ENCODE data around the gene CCDC57. TPM values are rescaled to one million over a fixed set of nuclear protein-coding genes. Genes with fewer than 3 reads are reported as not detected.
A peak's percentile ranks its signal among the peaks of the same experiment; 100 is the strongest.

Gene CCDC57
- total RNA-seq, 1 donor = 21.0 TPM

DNA sequence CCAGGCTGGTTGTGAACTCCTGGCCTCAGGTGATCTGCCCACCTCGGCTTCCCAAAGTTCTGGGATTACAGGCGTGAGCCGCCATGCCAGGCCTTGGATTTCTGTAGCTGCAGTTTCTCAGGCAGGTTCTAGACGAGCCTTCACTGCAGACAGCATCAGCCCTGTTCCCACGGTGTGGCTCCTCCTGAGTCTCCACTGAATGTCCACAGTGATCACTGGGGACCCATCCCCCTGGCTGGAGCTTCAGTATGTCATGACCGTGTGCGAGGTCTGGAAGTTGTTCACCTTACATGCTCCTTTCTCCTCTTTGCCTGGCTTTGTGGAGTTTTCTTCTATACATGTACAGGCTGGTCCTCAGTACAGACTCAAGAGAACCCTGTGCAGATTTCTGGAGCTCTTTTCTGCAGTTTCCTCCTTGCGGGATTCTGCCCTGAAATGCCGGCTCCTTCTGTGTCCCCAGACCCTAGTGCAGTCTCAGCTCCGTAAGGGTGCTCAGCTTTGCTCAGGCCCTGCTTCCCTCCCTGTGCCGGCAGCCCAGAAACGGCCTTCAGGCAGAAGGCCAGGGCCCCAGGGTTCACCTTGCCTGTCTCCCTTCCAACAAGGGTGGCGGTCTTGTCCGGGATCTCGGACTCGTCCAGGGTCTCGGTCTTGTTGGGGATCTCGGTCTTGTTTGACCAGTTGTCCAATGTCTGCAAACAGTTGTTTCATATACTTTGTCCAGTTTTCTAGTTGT lies 100.3 kb downstream of the CCDC57 start:
- Histone ChIP-seq H3K79me2 (ENCODE audit: insufficient read depth, low read length) (no peaks in the 10 kb centered on the region), H3K27ac (ENCODE audit: low read depth, low read length) (no peak overlapping the region), H3K4me3 (ENCODE audit: insufficient read depth, low read length) (no peak overlapping the region), H3K27me3 (ENCODE audit: insufficient read depth, low read length) (no peaks in the 10 kb centered on the region), H3K4me1 (ENCODE audit: insufficient read depth, low read length) (no peaks in the 10 kb centered on the region), H4K20me1 (ENCODE audit: insufficient read depth, low read length) (no peaks in the 10 kb centered on the region), H2AFZ (ENCODE audit: low read length) (no peak overlapping the region), H3K9me3 (ENCODE audit: low read depth, low read length) (no peaks in the 10 kb centered on the region), H3K4me2 (ENCODE audit: insufficient read depth, low read length) (no peak overlapping the region), H3K36me3 (ENCODE audit: insufficient read depth, low read length) (peaks cover 7% of the 10 kb centered on the region)
- TF ChIP-seq, protein P1, sequence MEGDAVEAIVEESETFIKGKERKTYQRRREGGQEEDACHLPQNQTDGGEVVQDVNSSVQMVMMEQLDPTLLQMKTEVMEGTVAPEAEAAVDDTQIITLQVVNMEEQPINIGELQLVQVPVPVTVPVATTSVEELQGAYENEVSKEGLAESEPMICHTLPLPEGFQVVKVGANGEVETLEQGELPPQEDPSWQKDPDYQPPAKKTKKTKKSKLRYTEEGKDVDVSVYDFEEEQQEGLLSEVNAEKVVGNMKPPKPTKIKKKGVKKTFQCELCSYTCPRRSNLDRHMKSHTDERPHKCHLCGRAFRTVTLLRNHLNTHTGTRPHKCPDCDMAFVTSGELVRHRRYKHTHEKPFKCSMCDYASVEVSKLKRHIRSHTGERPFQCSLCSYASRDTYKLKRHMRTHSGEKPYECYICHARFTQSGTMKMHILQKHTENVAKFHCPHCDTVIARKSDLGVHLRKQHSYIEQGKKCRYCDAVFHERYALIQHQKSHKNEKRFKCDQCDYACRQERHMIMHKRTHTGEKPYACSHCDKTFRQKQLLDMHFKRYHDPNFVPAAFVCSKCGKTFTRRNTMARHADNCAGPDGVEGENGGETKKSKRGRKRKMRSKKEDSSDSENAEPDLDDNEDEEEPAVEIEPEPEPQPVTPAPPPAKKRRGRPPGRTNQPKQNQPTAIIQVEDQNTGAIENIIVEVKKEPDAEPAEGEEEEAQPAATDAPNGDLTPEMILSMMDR (IDR thresholded peaks at IDR 0.05; ENCODE audit: extremely low read depth, low read depth, low read length) = no peak
- DNase-seq (ENCODE audit: insufficient read length, low spot score, missing footprints) = peak; percentile 73

DNA sequence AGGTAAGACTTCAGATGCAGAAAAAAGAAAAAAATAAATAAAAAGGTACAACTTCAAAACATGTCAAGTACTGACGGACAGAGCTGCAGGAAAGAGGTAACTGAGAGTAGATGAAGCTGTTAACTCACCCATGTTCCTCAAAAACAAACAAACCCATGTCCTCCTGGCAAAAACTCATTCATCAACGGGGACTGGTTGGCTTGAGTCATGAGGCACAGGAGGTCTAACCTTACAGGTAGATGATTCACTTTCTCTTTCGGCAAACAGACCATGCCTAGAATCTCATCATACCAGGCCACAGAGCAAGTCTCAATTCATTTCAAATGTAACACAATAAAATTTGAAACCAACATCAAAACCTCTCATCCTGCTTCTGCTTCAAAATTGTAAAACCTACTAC lies 102.3 kb downstream of the CCDC57 start:
- H4K20me1 ChIP-seq (ENCODE audit: insufficient read depth, low read length) = no peaks in the 10 kb centered on the region
- peaks cover 7% of the 10 kb centered on the region for H3K36me3 ChIP-seq (ENCODE audit: insufficient read depth, low read length)
- H2AFZ ChIP-seq (ENCODE audit: low read length) = no peak overlapping the region
- H3K4me1 ChIP-seq (ENCODE audit: insufficient read depth, low read length) = no peaks in the 10 kb centered on the region
- no peaks in the 10 kb centered on the region for H3K27me3 ChIP-seq (ENCODE audit: insufficient read depth, low read length)
- no peak overlapping the region for H3K4me2 ChIP-seq (ENCODE audit: insufficient read depth, low read length)
- DNase-seq (ENCODE audit: insufficient read length, low spot score, missing footprints) = peak; percentile 62
- no peaks in the 10 kb centered on the region for H3K79me2 ChIP-seq (ENCODE audit: insufficient read depth, low read length)
- H3K9me3 ChIP-seq (ENCODE audit: low read depth, low read length) = no peaks in the 10 kb centered on the region
- no peak overlapping the region for H3K27ac ChIP-seq (ENCODE audit: low read depth, low read length)
- H3K4me3 ChIP-seq (ENCODE audit: insufficient read depth, low read length) = no peak overlapping the region
- TF ChIP-seq, protein P1 (IDR thresholded peaks at IDR 0.05; ENCODE audit: extremely low read depth, low read depth, low read length) = no peak

GRCh38 chr17:82108961-82109475 lies 103.6 kb downstream of the CCDC57 start:
- Histone ChIP-seq H3K27me3 (ENCODE audit: insufficient read depth, low read length) (no peaks in the 10 kb centered on the region), H3K36me3 (ENCODE audit: insufficient read depth, low read length) (peaks cover 7% of the 10 kb centered on the region), H3K4me3 (ENCODE audit: insufficient read depth, low read length) (no peak overlapping the region), H2AFZ (ENCODE audit: low read length) (no peak overlapping the region), H3K9me3 (ENCODE audit: low read depth, low read length) (no peaks in the 10 kb centered on the region), H3K4me2 (ENCODE audit: insufficient read depth, low read length) (no peak overlapping the region), H3K27ac (ENCODE audit: low read depth, low read length) (no peak overlapping the region), H3K79me2 (ENCODE audit: insufficient read depth, low read length) (no peaks in the 10 kb centered on the region), H4K20me1 (ENCODE audit: insufficient read depth, low read length) (no peaks in the 10 kb centered on the region), H3K4me1 (ENCODE audit: insufficient read depth, low read length) (no peaks in the 10 kb centered on the region)
- TF ChIP-seq, protein P1 (IDR thresholded peaks at IDR 0.05; ENCODE audit: extremely low read depth, low read depth, low read length) = no peak
- DNase-seq (ENCODE audit: insufficient read length, low spot score, missing footprints) = peak; percentile 72

DNA sequence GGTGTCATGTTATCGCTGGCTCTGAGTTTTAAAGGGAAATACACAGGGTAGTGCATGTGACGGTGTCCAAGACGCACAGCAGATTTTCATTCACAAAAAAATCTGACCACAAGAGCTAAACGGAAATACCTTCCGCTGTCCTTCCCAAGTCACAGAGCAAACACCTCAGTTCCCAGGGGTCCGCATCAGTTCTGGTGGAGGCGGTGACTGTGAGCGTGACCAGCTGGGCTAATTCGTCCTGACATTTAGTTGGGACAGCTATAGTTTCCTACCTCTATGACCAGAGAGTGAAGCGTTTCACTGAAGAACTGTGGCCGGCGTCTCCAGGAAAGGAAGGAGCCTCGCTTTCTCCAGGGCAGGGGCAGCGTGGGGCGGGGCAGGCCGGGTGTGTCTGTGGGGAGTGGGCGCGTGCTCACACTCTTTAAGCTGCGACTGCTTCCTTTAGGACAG lies 104.1 kb downstream of the CCDC57 start:
- Histone ChIP-seq H3K27me3 (ENCODE audit: insufficient read depth, low read length) (no peaks in the 10 kb centered on the region), H3K9me3 (ENCODE audit: low read depth, low read length) (no peaks in the 10 kb centered on the region), H3K36me3 (ENCODE audit: insufficient read depth, low read length) (peaks cover 7% of the 10 kb centered on the region), H2AFZ (ENCODE audit: low read length) (no peak overlapping the region), H3K79me2 (ENCODE audit: insufficient read depth, low read length) (no peaks in the 10 kb centered on the region), H4K20me1 (ENCODE audit: insufficient read depth, low read length) (no peaks in the 10 kb centered on the region), H3K27ac (ENCODE audit: low read depth, low read length) (no peak overlapping the region), H3K4me3 (ENCODE audit: insufficient read depth, low read length) (no peak overlapping the region), H3K4me2 (ENCODE audit: insufficient read depth, low read length) (no peak overlapping the region), H3K4me1 (ENCODE audit: insufficient read depth, low read length) (no peaks in the 10 kb centered on the region)
- TF ChIP-seq, protein P1 (IDR thresholded peaks at IDR 0.05; ENCODE audit: extremely low read depth, low read depth, low read length) = no peak
- peak; percentile 31 for DNase-seq (ENCODE audit: insufficient read length, low spot score, missing footprints)

Measured in osteoblast (primary cell).